MV-4-11 (cell line): ENCODE measurements around the gene MEGF6.
"Not testable (repeated sequence)": the region's sequence is repeated elsewhere in the genome, so short reads cannot be mapped to it uniquely, and the experiment has no call there.

ENCODE experiments used
- DNase-seq: peaks from one replicate; lab custom pipeline; 2025; lab: John Stamatoyannopoulos, UW

Gene MEGF6

GRCh38 chr1:3593334-3593733 is 18.0 kb downstream of the MEGF6 start:
- DNase-seq = no peak

GRCh38 chr1:3590951-3591865 is 20.1 kb downstream of the MEGF6 start:
- no peak for DNase-seq

GRCh38 chr1:3590139-3590763 is 21.1 kb downstream of the MEGF6 start:
- DNase-seq = no peak

- no peak for DNase-seq
These were observed 22.9 kb downstream of the MEGF6 start for GRCh38 chr1:3588395-3588794.

DNA sequence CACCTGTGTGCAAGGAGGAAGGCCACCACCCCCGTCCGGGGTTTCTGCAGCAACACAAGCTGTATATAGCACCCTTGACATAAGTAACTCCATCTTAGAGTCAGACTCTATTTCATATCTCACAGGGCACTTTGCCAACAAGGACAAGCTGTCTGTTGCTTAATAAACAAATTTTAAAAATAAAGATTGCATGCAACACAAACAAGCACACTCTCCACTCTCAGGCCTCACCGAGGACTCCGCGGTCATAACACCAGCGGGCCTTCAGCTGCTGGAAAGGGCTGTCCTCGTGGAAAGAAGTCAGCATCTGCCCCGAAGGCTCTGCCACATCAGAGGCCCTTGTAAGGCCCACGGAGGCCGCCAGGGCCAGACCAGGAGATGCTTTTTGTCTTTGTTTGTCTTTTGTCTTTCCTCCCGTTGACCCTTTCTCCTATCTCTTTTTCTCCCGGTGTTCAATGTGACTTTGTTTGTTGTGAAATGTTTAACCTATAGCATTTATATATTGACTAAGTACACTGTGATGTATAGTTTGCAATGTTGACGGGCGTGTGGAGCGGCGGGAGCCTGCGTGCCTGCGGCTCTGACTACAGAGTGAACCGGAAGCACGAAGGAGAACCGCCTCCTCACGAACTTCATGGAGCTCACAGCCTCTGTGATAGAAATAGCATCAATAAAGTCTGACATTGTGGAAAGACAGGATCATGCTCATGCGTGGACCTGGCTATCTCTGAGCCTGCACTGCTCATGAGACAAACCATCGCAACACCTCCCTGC is 24.1 kb downstream of the MEGF6 start:
- DNase-seq = peak; percentile 37

GRCh38 chr1:3585940-3586568 is 25.3 kb downstream of the MEGF6 start:
- no peak for DNase-seq

GRCh38 chr1:3585353-3585868 is 25.9 kb downstream of the MEGF6 start:
- not testable (repeated sequence) for DNase-seq

DNA sequence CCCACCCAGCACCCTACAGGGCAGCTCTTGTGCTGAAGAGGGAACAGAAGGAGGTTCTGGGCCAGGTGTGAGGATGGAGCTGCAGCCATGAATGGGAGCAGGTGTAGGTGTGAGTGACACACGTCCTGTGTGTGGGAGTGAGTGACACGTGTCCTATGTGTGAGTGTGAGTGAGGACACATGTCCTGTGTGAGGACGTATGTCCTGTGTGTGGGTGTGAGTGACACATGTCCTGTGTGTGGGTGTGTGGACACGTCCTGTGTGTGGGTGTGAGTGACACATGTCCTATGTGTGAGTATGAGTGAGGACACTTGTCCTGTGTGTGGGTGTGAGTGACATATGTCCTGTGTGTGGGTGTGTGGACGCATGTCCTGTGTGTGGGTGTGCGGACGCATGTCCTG is 26.4 kb downstream of the MEGF6 start:
- DNase-seq = no peak

- not testable (repeated sequence) for DNase-seq
These were observed 27.6 kb downstream of the MEGF6 start for GRCh38 chr1:3583751-3584150.

GRCh38 chr1:3581296-3582036 is 29.8 kb downstream of the MEGF6 start:
- DNase-seq = peak; percentile 7

DNA sequence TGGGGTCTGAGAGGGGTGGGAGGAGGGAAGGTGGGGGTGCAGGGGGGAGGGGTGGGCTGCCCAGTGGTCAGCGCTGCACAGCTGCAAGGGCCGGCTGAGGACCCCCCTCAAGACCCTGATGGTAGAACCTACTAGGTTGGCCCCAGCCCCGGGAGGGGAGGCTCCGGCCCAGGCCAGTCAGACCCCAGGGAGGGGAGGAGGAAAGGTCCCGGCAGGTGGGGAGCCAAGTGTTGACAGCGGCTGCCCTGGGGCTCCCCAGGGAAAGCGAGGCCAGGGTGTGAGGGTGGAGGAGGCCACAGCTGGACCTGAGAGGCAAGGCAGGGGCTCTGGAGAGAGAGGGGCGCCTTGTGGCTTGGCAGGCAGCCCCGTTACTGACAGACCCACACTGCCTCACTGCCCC is 31.1 kb downstream of the MEGF6 start:
- no peak for DNase-seq

DNA sequence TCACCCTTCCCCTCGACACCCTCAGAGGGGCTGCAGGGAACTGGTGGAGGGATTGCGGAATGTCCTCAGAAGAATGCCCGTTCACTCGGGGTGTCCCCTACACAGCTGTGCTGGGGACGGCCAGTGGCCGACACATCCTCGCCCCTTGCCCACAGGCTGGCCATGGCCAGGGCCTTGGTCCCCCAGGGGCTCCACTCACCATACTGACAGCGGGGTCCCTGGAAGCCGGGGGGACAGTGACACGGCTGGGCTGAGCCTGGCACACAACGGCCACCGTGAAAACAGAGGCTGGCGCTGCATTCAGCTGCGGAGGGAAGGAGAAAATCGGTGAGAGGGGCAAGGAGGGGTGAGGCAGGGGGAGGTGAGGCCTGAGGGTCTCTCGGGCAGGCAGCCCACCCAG is 31.7 kb downstream of the MEGF6 start:
- DNase-seq = no peak

- no peak for DNase-seq
These were observed 32.4 kb downstream of the MEGF6 start for GRCh38 chr1:3578906-3579305.

GRCh38 chr1:3578433-3578805 is 32.9 kb downstream of the MEGF6 start:
- DNase-seq = no peak

DNA sequence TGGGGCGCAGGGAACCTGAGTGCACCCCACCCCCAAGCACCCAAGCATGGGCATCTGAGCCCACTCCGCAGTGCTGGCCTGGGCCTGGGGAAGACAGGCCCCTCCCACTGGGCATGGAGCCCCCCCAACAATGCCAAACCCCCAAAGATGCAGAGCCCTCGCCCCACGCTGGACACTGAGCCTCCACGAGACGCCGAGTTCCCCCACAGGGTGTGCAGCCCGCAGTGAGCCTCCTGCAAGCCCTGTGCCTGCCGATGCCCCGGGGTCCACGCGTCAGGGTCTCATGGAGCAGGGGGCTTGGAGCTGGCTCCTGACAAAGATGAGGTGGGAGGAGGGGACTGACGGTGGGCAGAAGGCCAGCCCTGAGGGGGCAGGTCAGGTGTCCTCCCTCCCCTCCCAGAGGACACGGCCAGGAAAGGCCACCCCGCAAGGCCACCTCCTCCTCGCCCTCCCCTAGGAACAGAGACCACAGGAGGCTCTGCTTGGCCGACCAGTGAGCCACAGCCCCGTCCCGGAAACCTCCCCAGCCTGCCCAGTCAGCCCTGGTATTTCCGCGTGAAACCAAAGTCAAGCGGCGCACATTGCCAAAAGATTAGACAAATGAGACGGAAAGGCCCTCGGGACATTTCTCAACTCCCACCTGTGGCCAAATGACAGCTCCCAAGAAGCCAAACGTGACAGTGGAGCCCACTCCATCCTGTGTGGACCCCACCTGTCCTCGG is 33.4 kb downstream of the MEGF6 start:
- DNase-seq = peak; percentile 70

- no peak for DNase-seq
These were observed 34.0 kb downstream of the MEGF6 start for GRCh38 chr1:3577300-3577699.

- no peak for DNase-seq
These were observed 35.3 kb downstream of the MEGF6 start for GRCh38 chr1:3575993-3576392.

GRCh38 chr1:3575515-3575914 is 35.8 kb downstream of the MEGF6 start:
- DNase-seq = not testable (repeated sequence)

DNA sequence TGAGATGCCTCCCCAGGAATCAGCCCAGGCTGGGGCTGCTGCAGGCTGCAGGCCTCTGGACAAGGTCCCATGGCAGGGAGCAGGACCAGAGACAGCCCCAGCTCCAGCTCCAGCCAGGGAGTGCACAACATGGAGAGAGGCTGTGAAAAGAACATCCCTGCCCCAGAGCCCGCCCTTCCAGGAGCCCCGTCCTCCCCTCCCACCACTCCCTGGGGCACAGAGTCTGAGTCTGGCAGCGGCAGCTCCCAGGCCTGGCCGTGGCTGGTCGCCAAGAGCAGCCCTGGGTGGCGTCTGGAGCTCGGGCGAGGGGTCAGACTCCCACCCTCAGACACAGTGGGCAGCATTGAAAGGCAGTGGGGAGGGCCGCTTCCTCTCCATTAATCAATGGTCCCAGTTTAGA is 37.8 kb downstream of the MEGF6 start:
- no peak for DNase-seq

DNA sequence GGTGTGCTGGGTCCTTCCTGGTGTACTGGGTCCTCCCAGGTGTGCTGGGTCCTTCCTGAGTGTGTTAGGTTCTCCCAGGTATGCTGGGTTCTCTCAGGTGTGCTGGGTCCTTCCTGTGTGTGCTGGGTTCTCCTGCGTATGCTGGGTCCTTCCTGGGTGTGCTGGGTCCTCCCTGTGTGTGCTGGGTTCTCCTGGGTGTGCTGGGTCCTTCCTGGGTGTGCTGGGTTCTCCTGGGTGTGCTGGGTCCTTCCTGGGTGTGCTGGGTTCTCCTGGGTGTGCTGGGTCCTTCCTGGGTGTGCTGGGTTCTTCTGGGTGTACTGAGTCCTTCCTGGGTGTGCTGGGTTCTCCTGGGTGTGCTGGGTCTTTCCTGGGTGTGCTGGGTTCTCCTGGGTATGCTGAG is 38.7 kb downstream of the MEGF6 start:
- DNase-seq = not testable (repeated sequence)

GRCh38 chr1:3571263-3571662 is 40.0 kb downstream of the MEGF6 start:
- DNase-seq = no peak
